ENCODE measurements around the gene FBP1. TPM values are rescaled to one million over a fixed set of nuclear protein-coding genes. Genes with fewer than 3 reads are reported as not detected.

Gene FBP1
- total RNA-seq, 2 experiments from 2014 or later, result 0.39 to 0.47 TPM

- ChIA-PET CTCF (interaction anchor here (0.6 to 0.7 kb wide), 2 partner anchors 9 to 25 kb away, joined by 4 to 5 read pairs; no protein-coding TSS in a partner anchor), POLR2A (no interaction called here)
- Mint-ChIP-seq H3K27me3 (peaks cover 23% of the 10 kb centered on the region), H3K36me3 (ENCODE audit: low read depth) (no peaks in the 10 kb centered on the region), H3K4me3 (no peak overlapping the region), H3K27ac (no peak overlapping the region), H3K9me3 (ENCODE audit: low read depth) (no peaks in the 10 kb centered on the region), H3K4me1 (peaks cover 9% of the 10 kb centered on the region)
- ATAC-seq, result no peak
- no peak for DNase-seq
- intact Hi-C loops (cut with DNase I, micrococcal nuclease), result no loop called here
Observed at GRCh38 chr9:94612071-94612470, 27.2 kb downstream of the FBP1 start.

DNA sequence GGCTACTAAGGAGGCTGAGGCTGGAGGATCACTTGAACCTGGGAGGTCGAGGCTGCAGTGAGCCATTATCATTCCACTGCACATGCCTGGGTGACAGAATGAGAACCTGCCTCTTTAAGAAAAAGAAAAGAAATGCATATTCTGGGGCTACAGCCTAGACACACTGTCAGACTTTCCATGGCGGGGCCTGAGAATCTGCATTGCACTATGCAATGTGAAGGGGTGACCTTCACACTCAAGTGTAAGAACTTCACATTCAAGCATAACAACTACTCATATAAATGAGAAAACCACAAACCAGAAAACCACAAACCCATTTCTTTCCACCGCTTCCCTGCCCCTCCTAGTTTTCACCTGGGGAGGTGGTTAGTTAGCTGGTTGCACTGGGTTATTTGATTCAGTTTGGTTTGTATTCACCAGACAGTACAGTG, 27.7 kb downstream of the FBP1 start:
- DNase-seq (peak; percentile 83), ATAC-seq (peak; percentile 92)
- intact Hi-C loops (cut with DNase I, micrococcal nuclease), result no loop called here
- H3K4me1 Mint-ChIP-seq, result peaks cover 9% of the 10 kb centered on the region
- POLR2A ChIA-PET, result no interaction called here
- peaks cover 1% of the 10 kb centered on the region for H3K36me3 Mint-ChIP-seq (ENCODE audit: low read depth)
- H3K4me3 Mint-ChIP-seq, result no peak overlapping the region
- H3K27ac Mint-ChIP-seq, result peak overlapping the region; percentile 14
- CTCF ChIA-PET, result interaction anchor here (0.7 kb wide), 1 partner anchor 9 kb away, joined by 5 read pairs; no protein-coding TSS in a partner anchor
- H3K27me3 Mint-ChIP-seq, result peaks cover 26% of the 10 kb centered on the region
- H3K9me3 Mint-ChIP-seq (ENCODE audit: low read depth), result no peaks in the 10 kb centered on the region

DNA sequence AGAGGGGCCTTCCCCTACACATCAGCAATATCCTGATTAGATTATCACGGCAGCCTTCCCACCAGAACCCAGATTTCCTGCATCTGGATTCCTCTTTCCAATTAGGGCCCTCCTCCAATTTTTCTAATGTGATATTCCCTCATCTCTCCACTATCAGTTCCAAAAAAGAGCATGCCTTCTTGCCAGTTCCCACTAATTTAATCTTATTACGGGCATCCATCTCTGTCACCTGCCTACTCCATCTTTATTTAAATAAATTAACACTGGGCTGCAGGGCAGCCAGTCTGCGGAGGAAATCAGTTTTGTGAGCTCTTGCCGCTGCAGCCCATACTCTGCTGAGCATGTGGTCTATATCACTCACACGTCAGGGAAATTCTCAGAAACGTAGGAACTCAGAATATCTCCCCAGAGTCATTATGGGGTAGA, 29.1 kb downstream of the FBP1 start:
- ATAC-seq (no peak), DNase-seq (no peak)
- ChIA-PET CTCF (interaction anchor here (0.6 kb wide), 1 partner anchor 304 kb away, joined by 3 read pairs; no protein-coding TSS in a partner anchor), POLR2A (no interaction called here)
- H3K4me3 Mint-ChIP-seq, result no peak overlapping the region
- peaks cover 9% of the 10 kb centered on the region for H3K4me1 Mint-ChIP-seq
- no peak overlapping the region for H3K27ac Mint-ChIP-seq
- no peaks in the 10 kb centered on the region for H3K9me3 Mint-ChIP-seq (ENCODE audit: low read depth)
- H3K36me3 Mint-ChIP-seq (ENCODE audit: low read depth), result peaks cover 1% of the 10 kb centered on the region
- peaks cover 24% of the 10 kb centered on the region for H3K27me3 Mint-ChIP-seq
- intact Hi-C loops (cut with DNase I, micrococcal nuclease), result no loop called here

DNA sequence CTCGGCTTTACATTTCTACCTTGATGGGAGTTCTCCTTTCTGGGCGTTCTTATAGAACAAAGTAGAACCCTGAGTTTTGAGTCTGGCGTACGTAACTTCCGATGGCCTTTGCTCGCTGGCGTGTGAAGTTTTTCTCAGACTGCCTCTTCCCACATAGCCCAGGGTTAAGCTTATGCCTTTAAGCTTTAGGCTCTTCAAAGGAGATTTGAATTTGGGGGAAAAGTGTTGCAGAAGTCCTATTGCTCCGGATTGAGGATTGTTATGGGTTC, 32.0 kb downstream of the FBP1 start:
- Mint-ChIP-seq H3K4me1 (peaks cover 15% of the 10 kb centered on the region), H3K4me3 (no peak overlapping the region), H3K27ac (no peak overlapping the region), H3K9me3 (ENCODE audit: low read depth) (no peaks in the 10 kb centered on the region), H3K27me3 (peaks cover 18% of the 10 kb centered on the region), H3K36me3 (ENCODE audit: low read depth) (peaks cover 1% of the 10 kb centered on the region)
- intact Hi-C loops (cut with DNase I, micrococcal nuclease), result no loop called here
- CTCF ChIA-PET, result no interaction called here
- ATAC-seq (no peak), DNase-seq (no peak)
- POLR2A ChIA-PET, result no interaction called here

GRCh38 chr9:94606646-94607422, 32.5 kb downstream of the FBP1 start:
- CTCF ChIA-PET, result no interaction called here
- no peak overlapping the region for H3K4me3 Mint-ChIP-seq
- H3K27me3 Mint-ChIP-seq, result peaks cover 18% of the 10 kb centered on the region
- no peak overlapping the region for H3K27ac Mint-ChIP-seq
- H3K4me1 Mint-ChIP-seq, result peaks cover 10% of the 10 kb centered on the region
- no peaks in the 10 kb centered on the region for H3K9me3 Mint-ChIP-seq (ENCODE audit: low read depth)
- intact Hi-C loops (cut with DNase I, micrococcal nuclease), result no loop called here
- peaks cover 1% of the 10 kb centered on the region for H3K36me3 Mint-ChIP-seq (ENCODE audit: low read depth)
- no peak for ATAC-seq
- no peak for DNase-seq
- POLR2A ChIA-PET, result no interaction called here

DNA sequence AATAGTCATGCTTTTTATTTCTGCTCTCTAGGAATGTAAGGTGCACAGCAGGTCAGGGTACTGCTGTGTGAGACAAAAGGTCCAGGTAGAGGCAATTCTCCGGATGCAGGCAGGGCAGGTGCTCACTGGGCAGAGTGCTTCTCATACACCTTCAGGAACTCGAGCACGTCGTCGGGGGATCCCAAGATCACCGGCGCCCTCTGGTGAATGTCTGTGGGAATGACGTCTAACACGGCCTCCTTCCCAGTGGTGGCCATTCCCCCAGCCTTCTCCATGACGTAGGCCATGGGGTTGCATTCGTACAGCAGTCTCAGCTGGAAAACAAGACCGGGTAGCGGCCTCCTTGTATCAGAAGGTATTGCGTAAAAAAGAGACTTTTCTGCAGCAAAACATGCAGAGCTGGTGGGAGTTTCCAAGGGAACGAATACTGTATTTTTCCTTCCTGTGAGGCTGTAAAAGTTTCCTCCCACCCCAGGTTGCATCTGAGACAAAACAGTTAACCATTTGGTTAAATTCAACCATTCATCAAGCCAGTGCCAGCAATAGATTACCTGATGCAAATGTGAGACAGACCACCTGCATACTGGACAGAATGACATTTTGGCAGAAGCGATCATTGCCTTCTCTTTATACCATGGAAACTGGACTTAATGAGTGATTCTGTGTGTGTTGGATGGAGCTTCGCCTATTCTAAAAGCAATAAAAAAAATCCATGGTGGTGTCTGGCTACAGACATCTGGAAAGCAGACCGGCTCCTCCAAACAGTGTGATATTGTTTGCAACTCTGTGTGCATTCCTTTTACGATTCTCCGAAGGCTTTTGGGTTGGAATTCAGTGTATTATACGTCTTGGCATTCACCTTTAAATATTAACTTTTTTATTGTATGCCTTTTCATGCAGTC, 35.8 kb downstream of the FBP1 start:
- ATAC-seq (peak; percentile 96), DNase-seq (peak; percentile 87)
- POLR2A ChIA-PET, result no interaction called here
- CTCF ChIA-PET, result interaction anchor here (0.6 to 1.1 kb wide), 2 partner anchors 8 to 78 kb away, joined by 3 to 5 read pairs; no protein-coding TSS in a partner anchor
- Mint-ChIP-seq H3K27ac (no peak overlapping the region), H3K36me3 (ENCODE audit: low read depth) (peaks cover 1% of the 10 kb centered on the region), H3K4me1 (peaks cover 6% of the 10 kb centered on the region), H3K9me3 (ENCODE audit: low read depth) (no peaks in the 10 kb centered on the region), H3K4me3 (no peak overlapping the region), H3K27me3 (peaks cover 7% of the 10 kb centered on the region)
- intact Hi-C loops (cut with DNase I, micrococcal nuclease), result loop anchor here (1.0 kb wide), 1 partner anchor 49 kb away; no protein-coding TSS in a partner anchor

DNA sequence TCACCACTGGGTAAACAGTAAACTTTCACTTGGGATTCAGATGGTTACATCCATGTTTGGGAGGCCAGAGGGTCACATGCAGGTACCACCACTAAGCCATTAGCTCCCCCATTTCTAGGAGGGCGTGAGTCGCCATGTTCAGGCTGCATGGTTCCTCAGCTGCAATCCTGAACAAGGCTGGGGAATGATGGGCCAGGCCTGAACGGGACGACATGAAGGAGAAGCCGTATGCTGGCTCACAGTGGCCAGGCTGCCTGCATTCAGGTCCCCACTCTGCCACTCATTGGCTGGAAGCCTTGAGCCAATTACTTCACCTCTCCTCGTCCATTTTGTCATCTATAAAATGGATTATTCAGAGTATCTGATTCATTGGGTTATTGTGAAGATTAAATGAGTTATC, 36.7 kb downstream of the FBP1 start:
- CTCF ChIA-PET, result interaction anchor here (1.1 kb wide), 1 partner anchor 9 kb away, joined by 5 read pairs; no protein-coding TSS in a partner anchor
- no peak overlapping the region for H3K4me3 Mint-ChIP-seq
- POLR2A ChIA-PET, result no interaction called here
- H3K27ac Mint-ChIP-seq, result no peak overlapping the region
- peaks cover 1% of the 10 kb centered on the region for H3K36me3 Mint-ChIP-seq (ENCODE audit: low read depth)
- DNase-seq (no peak), ATAC-seq (no peak)
- intact Hi-C loops (cut with DNase I, micrococcal nuclease), result loop anchor here (1.0 kb wide), 1 partner anchor 48 kb away; no protein-coding TSS in a partner anchor
- H3K27me3 Mint-ChIP-seq, result peaks cover 7% of the 10 kb centered on the region
- peaks cover 6% of the 10 kb centered on the region for H3K4me1 Mint-ChIP-seq
- H3K9me3 Mint-ChIP-seq (ENCODE audit: low read depth), result no peaks in the 10 kb centered on the region

DNA sequence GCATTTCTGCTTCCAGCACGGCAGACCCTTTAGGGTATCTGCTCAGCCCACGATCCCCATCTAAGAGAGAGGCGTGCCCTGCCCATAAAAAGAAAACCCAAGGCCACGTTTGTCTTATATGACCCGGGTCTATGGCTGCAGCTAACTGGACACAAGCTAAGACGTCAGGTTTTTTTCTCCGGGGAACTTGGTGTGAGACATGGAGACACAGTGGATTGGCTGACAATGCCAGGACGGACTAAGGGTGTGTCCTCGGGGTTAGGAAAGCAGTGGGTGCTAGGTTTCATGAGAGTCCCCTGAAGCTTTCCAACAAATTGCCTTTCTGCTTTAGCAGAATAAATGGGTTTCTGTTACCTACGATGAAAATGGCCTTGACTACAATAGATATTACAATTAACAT, 38.6 kb downstream of the FBP1 start:
- Mint-ChIP-seq H3K4me1 (peaks cover 6% of the 10 kb centered on the region), H3K36me3 (ENCODE audit: low read depth) (no peaks in the 10 kb centered on the region), H3K4me3 (no peak overlapping the region), H3K27me3 (no peaks in the 10 kb centered on the region), H3K9me3 (ENCODE audit: low read depth) (no peaks in the 10 kb centered on the region), H3K27ac (no peak overlapping the region)
- DNase-seq, result no peak
- POLR2A ChIA-PET, result no interaction called here
- ATAC-seq, result no peak
- CTCF ChIA-PET, result interaction anchor here (0.6 kb wide), 1 partner anchor 14 kb away, joined by 3 read pairs; no protein-coding TSS in a partner anchor
- intact Hi-C loops (cut with DNase I, micrococcal nuclease), result no loop called here

- H3K36me3 Mint-ChIP-seq (ENCODE audit: low read depth), result no peaks in the 10 kb centered on the region
- H3K4me3 Mint-ChIP-seq, result no peak overlapping the region
- intact Hi-C loops (cut with DNase I, micrococcal nuclease), result no loop called here
- H3K9me3 Mint-ChIP-seq (ENCODE audit: low read depth), result no peaks in the 10 kb centered on the region
- ATAC-seq (no peak), DNase-seq (no peak)
- CTCF ChIA-PET, result interaction anchor here (0.6 kb wide), 1 partner anchor 14 kb away, joined by 3 read pairs; no protein-coding TSS in a partner anchor
- H3K27me3 Mint-ChIP-seq, result peaks cover under 1% of the 10 kb centered on the region
- no peak overlapping the region for H3K27ac Mint-ChIP-seq
- POLR2A ChIA-PET, result no interaction called here
- peaks cover 6% of the 10 kb centered on the region for H3K4me1 Mint-ChIP-seq
Observed at GRCh38 chr9:94600258-94600657, 39.1 kb downstream of the FBP1 start.

DNA sequence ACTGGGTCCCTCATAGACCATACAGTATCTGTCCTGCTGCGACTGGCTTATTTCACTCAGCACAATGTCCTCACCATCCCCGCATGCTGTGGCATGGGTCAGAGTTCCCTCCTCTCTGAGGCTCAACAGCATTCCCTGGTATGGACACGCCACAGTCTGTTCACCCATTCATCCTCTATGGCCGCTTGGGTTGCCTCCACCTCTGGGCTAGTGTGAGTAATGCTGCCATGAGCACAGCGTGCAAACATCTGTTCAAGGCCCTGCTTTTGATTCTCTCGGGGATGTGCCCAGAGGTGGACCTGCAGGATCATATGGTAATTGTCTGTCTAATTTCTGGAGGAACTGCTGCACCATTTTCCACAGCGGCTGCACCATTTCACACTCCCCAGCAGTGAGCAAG, 40.2 kb downstream of the FBP1 start:
- ATAC-seq, result no peak
- Mint-ChIP-seq H3K9me3 (ENCODE audit: low read depth) (no peaks in the 10 kb centered on the region), H3K4me3 (no peak overlapping the region), H3K4me1 (peaks cover 6% of the 10 kb centered on the region), H3K27me3 (peaks cover 4% of the 10 kb centered on the region), H3K36me3 (ENCODE audit: low read depth) (no peaks in the 10 kb centered on the region), H3K27ac (no peak overlapping the region)
- intact Hi-C loops (cut with DNase I, micrococcal nuclease), result no loop called here
- POLR2A ChIA-PET, result no interaction called here
- CTCF ChIA-PET, result no interaction called here
- no peak for DNase-seq

DNA sequence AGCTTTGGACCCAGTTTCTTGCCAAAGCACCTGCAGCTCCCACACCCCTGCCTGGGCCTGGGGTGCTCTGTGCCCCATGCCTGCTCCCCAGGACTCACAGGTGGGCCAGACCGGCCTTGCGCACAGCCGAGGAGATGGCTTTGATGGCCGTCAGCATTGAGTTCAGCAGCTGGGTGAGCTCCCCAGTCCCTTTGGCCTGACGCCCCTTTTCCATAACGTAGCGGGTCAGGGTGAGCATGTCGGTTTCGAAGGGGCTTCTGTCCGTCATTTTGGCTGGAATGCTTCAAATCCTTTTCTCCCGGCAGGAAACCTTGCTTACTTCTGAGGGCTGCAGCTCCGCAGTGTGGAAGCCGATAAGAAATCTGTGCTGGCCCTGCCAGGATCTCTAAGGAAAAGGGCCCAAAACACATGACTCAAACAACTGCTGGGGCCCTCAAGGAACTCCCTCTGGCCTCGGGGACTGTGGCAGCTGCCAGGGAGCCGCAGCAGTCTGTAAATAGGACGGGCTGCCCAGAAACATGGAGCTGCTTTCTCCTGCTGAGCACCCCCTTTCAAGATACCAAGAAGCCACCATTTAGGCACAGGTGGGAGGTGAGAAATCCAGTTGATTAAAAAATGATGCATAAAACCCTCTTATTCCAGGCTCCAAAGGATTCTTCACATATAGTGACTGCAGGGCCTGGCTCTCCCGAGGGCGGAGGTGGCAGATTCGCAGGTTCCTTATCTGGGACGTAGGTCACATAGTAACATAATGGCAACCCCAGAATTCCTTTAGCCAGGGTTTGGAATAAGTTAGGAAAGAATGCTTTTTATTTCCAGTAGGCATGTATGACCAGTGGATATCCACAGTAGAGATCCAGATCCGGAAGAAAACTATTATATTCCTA, 45.6 kb downstream of the FBP1 start, which contains the start of gene FBP2:
TSS of gene FBP2 (minus strand) at position 366 of the 887 bp plus-strand sequence. CDS start at position 268, 98 bp downstream.
- DNase-seq, result no peak
- H3K9me3 Mint-ChIP-seq (ENCODE audit: low read depth), result no peaks in the 10 kb centered on the region
- CTCF ChIA-PET, result no interaction called here
- POLR2A ChIA-PET, result no interaction called here
- no peak for ATAC-seq
- no peaks in the 10 kb centered on the region for H3K36me3 Mint-ChIP-seq (ENCODE audit: low read depth)
- intact Hi-C loops (cut with DNase I, micrococcal nuclease), result no loop called here
- no peak within 1 kb of the TSS for H3K4me3 Mint-ChIP-seq
- no peak within 1 kb of the TSS for H3K27ac Mint-ChIP-seq
- H3K27me3 Mint-ChIP-seq, result peaks cover 14% of the 10 kb centered on the region
- no peaks in the 10 kb centered on the region for H3K4me1 Mint-ChIP-seq

Measured in activated CD4-positive, alpha-beta T cell treated with anti-CD3 and anti-CD28 coated beads for 36 hours (primary cell).